Measurements from ENCODE around the gene IGSF3.
"Not testable (repeated sequence)": the region's sequence is repeated elsewhere in the genome, so short reads cannot be mapped to it uniquely, and the experiment has no call there.

GRCh38 chr1:116650781-116651180 lies 16.8 kb downstream of the IGSF3 start:
- not testable (repeated sequence) for TF ChIP-seq CTCF, POLR2A (IDR thresholded peaks at IDR 0.05)
